ENCODE data around the gene HNRNPR.
A peak's percentile ranks its signal among the peaks of the same experiment; 100 is the strongest.
"Not testable (repeated sequence)": the region's sequence is repeated elsewhere in the genome, so short reads cannot be mapped to it uniquely, and the experiment has no call there.

The HNRNPR gene

DNA sequence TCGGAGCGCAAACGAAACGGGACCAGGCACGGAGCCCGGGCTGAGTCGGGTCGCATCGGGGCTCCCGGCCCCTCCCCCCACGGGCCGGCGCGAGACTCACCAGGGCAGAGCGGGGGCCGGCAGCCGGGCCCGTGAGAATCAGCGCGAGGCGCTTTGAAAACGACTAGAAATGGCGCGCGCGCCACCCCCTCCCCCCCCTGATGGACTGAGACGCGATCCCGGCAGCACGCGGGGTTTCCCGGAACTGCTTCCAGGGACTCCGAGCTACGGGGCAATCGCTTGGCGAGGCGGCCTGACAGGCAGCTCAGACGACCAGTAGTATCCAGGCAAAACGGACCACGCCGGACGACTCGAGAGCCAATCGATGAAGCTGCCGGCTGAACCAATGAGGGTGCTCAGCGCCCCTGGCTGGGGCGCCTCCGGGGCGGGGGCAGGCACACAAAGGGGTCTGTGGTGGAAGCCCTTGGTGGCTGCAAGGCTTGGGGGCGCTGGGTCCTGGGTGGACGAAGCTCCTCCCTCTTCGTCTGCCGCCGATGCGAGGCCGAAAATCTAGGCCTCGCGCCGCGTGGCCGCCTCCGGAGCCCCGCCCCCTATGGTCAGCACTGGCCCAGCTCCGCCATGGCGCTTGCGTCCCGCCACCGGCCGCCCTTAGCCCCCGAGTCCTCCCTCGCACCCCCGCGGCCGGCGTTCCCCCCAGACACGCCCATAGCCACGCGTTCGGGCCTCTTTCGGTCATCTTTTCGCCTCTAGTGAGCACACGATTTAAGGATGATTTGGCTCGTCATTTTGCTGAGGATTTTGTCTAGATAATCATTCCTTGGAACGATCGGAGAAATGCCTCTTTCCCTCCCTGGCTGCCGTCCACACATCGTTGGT lies at the start of gene HNRNPR:
TSS of gene HNRNPR (minus strand) at position 174 of the 876 bp plus-strand sequence. CDS start 3,276 bp downstream, outside the sequence.
- DNase-seq (ENCODE audit: low spot score): peak; percentile 99

DNA sequence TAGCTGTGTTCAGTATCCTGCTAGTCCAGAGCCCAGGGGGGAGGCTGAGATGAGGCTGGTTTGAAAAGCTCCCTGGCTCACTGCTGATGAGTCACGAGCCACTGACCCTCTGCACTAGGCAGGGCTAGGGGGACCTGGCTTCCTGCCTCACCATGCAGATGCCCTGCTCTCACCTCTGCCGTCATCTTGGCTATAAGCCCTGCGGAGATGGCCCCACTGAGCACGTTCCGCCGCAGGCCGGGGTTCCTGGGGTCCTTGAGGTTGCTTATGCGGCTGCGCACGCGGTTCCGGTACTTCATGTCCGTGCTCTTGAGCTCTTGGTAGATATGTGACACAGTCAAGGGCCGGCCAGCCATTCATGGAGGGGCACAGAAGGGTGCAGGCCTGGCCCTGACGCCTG lies 49.6 kb upstream of the HNRNPR start:
- no peak for DNase-seq (ENCODE audit: low spot score)

DNA sequence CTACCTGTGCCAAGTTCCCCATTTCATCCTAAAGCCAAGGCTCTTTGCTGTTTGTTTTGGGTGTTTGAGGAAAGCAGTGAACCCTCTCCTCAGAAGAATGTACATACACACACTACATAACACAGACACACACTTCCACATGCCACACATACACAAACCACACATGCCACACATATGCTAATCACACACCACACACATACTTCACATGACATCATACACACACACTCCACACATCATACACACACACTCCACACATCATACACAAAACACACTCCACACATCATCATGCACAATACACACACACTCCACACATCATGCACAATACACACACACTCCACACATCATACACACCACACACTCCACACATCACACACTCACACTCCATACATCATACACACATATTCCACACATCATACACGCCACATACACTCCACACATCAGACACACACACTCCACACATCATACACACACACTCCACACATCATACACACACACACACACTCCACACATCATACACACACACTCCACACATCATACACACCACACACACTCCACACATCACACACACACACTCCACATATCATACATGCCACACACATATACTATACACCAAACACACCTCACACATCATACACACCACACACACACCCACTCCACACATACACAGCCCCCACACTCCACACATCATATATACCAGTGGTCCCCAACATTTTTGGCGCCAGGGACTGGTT lies 48.2 kb upstream of the HNRNPR start:
- no peak for DNase-seq (ENCODE audit: low spot score)

DNA sequence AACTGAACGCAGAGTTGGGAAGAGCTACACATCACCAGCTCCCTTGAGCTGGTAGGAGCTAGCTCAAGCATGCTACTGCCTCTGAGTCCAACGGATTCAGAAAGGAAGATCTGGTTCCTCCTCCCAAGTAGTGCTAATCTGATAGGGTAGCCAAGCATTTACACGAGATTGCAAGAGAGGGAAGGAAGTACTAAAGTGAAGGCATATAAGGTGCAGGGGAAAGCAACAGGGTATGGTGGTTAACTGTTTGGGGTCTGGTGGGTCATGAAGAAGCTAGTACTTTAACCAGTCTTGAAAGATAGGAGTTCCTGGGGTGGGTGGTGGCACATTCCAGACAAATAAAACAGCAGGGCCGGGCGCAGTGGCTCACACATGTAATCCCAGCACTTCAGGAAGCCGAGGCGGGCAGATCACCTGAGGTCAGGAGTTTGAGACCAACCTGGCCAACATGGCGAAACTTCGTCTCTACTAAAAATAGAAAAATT lies 45.8 kb upstream of the HNRNPR start:
- no peak for DNase-seq (ENCODE audit: low spot score)

DNA sequence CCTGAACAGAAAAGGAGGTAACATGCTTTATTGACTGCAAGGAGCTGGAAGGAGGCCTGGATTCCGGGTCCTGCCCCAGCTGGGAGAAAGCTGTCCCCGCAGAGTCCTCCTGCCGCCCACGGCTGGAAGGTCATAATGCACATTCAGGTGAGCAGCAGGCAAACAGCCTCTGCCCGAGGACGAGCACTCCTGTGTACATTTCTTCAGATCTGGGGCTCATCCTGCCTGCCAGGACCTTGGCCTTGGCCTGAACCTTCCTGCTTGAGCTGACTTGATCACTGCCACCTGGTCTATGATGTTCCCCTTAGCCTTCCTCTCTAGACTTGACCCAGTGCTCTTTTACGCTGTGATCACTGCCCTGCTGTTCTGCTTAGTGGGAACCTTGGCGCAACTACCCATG lies 43.4 kb upstream of the HNRNPR start:
- DNase-seq (ENCODE audit: low spot score): no peak

DNA sequence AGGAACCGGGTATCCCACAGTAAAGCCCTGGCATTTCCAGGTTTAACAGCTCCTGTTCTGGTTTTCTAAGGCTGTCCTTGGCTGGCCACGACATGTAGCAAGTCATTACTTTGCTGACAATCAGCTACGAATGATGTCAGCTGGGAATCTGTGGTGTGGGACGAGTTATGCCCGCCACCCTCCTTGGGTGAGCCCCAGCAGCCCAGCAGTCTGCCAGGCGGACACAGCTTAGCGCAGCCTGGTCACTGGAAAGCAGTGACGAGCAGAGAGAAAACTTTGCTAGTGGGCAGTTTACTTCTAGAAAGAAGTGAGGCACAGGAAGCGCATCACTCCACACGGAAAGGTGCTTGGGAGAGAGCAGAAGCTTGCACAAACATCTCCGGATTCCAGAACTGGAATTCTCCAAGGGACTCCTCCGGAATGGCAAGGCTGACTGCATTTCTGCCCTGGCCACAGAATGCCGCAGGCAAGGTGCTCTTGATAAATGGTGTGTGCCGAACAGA lies 41.1 kb upstream of the HNRNPR start:
- DNase-seq (ENCODE audit: low spot score): no peak

DNA sequence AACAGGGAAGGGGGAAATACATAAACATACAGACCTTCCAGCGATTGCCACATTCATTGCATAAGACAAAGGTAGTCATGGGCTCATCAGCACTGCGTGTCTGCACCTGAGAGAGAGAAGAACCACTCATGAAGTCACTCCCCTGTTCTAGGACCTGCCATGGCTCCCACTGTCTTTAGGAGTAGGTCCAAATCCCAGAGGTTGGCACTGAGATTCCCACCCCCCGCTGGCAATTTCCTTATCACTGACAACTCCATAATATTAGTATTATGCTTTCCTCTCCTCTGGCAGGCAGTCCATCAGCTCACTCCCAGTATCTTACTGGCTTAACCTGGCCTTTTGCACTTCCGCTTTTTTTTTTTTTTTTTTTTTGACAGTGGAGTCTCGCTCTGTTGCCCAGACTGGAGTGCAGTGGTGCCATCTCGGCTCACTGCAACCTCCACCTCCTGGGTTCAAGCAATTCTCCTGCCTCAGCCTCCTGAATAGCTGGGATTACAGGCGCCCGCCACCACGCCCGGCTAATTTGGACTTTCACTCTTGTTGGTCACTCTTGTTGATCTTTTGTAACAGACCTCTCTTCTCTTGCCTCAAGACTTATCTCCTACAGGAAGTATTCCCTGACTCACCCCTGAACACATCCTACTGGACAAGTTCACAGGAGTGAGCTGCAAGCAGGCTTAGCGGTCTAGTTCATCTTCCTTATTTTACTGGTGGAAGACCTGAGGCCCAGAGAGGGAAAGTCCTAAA lies 40.4 kb upstream of the HNRNPR start:
- DNase-seq (ENCODE audit: low spot score): no peak

DNA sequence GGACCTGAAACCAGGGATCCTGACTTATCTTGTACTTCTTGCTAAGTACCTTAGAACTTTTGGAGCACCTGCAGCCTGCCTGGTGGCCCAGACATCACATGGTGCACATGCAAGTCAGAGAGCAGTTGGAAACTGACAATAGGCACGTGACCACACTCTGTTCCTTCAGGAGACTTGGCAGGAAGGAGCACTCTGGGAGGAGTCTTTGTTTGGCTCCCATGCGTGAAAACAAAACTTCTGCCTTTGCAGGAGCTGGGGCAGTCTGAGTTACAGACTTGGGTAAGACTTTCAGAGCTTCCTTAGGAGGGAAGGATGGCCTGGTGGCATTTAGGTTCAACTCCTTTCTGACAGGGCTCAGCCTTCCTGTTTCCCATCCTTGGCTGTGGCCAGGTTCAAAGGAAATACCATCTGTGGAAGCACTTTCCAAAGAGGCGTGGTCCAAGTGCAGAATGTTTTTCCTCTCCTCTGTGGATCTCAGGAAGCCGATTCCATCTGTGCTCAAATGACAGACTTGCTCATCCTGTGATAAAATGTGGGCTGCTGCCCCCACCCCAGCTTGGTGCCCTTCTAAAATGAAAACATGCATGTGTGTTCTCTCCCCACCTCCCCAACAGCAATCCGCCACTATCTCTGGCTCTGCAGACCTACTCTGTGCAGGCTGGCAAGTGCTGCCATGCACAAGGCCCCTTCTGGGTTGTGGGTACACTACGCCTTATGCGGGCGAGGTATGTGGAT lies 39.7 kb upstream of the HNRNPR start:
- no peak for DNase-seq (ENCODE audit: low spot score)

DNA sequence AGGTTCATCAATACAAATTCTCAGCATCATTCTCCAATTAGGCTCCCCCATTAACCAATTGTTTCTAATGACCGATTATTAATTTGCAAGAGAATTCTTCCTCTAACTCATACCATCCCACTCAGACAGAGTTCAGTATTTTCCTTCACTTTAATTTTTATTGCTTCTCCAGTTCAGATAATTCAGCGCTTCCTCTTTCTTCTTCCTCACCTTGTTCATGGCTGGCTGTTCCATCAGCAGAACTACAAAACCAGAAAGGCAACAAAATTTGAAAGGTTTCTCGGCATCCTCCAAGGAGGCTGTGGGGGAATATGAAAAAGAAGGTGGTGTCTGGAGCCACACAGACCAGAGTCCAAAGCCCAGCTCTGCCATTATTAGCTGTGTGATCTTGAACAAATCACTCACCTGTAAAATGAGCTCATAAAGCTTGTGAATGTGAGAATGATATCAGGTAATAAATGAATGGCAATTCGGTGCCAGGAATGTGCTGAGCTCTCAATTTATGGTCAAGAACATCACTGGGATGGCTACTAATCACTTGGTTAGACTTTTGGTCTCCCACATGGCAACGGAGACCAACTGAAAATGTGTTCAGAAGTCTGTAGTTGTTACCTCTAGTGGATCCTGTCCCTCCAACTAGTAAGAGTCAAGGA lies 37.3 kb upstream of the HNRNPR start:
- DNase-seq (ENCODE audit: low spot score): no peak

DNA sequence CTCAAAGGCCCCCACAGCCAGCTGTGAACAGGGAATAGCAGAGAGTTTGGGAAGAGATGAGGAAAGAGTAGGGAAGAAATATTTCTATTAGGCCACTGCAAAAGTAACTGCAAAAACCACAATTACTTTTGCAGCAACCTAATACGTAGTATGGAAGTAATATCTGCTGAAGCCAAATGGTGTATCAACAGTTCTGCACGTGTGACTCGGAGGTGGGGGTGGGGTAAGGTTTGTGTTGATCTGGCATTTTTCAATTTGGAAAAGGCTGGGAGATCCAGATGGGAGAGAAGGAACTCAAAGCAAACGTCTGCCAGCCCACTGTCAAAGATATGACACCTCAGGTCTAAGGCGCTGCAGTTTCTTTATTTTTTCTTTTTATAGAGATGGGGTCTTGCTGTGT lies 36.6 kb upstream of the HNRNPR start:
- no peak for DNase-seq (ENCODE audit: low spot score)

DNA sequence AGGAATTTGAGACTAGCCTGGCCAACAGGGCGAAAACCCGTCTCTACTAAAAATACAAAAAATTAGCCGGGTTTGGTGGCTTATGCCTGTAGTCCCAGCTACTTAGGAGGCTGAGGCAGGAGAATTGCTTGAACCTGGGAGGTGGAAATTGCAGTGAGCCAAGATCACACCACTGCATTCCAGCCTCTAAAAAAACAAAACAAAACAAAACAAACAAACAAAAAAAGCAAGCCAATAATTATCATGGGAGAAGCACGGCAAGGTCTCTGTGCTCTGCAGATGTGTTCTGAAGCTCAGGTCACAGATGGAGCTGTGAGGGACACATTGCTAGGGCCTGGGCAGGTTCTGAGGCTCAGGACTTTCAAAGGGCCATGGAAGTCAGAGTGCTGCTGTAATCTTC lies 36.2 kb upstream of the HNRNPR start:
- not testable (repeated sequence) for DNase-seq (ENCODE audit: low spot score)

DNA sequence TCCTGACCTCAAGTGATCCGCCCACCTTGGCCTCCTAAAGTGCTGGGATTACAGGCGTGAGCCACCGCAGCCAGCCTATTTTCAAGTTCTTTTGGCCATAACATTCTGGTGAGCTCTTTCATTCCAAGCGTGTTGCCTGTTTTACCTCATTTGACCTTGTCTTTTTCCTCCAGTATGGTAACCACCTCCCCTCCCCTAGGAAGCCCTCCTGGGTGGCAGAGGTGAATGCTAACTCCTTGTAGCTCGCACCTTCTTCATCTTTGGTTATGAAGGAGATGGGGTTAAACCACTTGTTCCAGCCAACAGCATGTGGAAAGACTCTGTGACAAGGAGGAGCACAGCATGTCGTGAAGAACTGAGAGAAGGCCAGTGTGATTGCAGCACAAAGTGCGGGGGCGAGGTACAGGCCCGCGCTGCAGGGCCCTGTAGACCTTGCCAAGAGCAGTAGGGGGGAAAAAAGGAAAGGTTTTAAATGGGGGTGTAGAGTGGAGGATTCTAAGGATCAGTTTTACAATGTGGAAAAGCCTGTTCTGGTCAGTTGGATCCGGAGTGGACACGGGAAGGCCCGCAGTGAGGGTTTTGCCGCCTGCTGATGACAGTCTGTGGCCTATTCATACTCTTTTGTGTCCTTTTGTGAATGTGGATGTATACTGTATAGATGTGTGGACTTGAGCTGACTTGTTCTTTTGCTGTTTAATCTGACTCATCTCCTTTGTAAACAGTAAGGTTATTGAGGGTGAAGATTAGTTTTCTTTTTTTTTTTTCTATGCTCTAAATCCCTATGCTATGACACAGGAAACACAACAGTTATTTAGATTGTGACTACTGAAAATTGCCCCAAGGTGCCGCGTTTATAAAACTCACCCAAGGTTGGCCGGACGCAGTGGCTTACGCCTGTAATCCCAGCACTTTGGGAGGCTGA lies 33.1 kb upstream of the HNRNPR start:
- peak; percentile 31 for DNase-seq (ENCODE audit: low spot score)

DNA sequence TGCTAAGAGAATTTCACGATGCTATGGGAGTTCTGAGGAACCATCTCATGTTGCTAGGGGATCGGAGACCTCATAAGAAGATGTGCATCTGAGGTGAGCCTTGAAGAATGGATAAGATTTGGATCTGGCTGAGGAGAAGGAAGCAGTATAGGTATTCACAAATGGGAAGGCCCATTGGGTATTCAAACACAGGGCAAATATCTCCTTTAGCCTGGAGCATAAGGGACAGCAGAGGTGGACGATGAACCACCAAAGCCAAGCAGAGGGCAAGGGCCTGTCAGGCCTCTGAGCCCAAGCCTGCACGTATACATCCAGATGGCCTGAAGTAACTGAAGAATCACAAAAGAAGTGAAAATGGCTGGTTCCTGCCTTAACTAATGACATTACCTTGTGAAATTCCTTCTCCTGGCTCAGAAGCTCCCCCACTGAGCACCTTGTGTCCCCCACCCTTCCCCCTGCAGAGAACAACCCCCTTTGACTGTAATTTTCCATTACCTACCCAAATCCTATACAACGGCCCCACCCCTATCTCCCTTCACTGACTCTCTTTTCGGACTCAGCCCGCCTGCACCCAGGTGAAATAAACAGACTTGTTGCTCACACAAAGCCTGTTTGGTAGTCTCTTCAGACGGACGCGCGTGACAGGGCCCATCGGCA lies 30.1 kb upstream of the HNRNPR start:
- not testable (repeated sequence) for DNase-seq (ENCODE audit: low spot score)

DNA sequence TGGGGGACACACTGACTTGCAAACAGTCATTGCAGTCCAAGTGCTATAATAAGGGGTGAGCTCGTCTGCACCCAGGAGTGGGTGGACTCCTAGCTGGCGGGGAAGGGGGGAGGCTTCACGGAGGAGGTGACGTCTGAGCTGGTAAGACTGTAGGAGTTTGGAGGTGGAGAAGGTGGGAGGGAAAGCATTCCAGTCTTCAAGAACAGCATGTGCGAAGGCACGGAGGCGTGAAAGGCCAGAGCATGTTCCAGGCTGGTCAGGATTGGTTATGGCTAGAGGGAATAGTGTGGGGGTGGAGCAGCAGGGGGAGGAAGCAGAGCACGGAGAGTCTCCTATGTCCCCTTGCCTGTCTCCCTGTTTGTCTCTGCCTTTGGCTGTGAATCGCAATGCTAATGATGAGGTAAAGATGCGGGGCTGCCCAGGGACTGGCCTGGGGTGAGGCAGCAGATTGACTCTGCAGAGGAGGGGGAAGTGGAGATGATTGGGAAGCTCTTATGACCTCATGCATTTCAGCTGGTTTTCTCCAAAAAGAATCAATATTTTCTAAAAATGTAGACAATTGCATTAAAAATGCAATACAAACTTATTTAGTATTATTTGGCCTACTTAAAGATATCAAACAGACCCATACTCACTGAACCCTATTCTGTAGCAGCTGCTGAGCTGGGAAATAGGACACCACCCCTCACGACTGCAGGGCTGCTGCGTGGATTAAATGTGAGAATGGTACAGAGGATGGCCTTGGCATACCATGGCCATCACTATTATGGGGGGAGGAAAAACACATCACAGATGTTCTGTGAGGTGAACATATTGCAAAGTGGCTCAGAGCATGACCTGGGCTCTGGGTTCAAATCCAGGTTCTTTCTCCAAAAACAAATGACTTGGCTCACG lies 28.1 kb upstream of the HNRNPR start:
- no peak for DNase-seq (ENCODE audit: low spot score)

DNA sequence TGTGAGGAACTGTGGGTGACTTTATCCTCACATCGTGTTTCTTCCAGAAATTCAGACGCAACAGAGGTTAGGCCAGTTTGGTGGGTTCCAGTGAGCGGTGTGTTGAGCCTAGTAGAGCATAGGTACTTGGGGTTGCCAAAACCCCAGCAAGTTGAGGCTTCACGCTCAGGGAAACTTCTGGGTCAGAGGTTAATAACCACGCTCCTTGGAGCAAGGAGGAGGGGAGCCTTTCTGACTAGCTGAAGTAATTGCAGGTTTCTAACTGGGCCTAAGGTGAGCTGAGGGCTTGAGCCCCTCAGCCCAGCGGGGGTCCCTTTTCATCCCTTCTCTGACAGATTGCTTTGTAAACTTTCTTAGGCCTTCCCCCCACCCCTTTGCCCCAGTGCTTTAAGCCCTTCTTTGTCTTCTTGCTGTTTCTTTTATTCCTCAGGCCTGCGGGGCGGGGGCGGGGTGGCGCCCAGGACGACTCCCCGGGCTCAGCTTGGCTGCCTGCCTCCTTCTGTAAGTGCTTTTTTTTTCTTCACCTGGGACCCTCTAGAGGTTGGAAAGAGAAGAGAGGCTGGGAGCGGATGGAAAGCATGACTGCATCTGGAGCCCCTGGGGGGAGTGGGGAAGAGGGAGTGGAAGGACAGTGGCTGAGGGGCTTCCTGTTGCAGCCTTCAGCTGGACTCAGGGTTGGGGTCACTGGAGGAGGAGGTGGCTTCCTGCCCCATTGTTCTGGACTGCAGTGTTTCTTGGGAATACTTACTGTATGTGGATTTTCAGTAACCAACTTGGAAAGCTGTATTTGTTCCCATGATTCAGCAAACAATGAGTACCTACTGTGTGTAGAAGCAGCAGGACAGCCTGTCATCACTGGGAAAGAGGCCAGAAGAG lies 26.9 kb upstream of the HNRNPR start:
- DNase-seq (ENCODE audit: low spot score): no peak

DNA sequence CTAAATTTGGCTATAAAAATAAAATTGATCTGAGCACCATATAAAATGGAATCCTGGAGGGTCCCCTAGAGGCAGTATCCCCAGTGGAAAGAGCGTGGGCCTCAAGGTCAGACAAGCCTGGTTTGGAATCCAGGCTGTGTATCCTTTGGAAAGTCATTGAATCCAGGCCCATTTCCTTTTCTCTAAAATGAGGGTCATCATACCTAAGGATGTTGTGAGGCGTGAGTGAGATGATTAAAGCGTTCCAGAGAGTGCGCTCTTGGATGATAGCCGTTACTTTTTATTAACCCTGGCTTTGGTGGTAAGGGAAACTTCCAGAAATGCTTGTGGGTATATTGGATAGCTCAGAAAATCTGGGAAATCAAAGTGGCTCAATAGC lies 26.2 kb upstream of the HNRNPR start:
- DNase-seq (ENCODE audit: low spot score): no peak

DNA sequence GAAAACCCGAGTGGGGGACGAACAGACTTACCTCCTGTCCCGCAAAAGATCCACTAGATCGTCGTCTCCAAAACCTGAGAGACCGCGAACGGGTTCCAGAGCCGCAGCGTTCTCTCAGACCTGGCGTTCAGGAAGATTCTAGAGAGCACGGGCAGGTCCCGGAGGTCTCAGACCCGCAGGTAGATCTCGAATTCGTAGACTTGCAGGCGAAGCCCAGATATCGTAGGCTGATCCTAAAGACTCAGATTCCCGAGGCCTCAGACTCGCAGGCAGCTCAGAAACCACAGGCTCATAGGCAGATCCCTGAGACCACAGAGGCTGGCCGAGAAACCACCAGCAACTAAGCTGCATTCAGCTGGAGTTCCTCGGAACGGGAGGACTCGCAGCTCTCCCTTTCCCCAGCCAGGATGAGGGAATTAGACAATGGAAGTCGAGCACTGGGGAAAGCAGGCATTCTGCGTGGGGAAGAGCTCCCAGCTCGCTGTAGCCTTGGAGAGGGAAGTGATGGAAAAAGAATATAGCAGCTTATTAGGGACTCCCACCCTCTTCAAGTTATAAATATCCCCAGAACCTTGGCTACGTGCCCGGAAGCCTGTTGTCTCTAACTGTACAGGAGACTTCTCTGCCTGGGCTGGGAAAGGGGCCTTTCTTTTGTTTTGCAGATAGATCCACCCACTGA lies 25.4 kb upstream of the HNRNPR start, which contains the start of gene ZNF436:
TSS of gene ZNF436 (minus strand) at position 502 of the 679 bp plus-strand sequence. CDS start 1,831 bp downstream, outside the sequence.
- peak; percentile 53 for DNase-seq (ENCODE audit: low spot score)
